Retinal pigment epithelial cell (primary cell): ENCODE measurements around the gene RGS16.

Experiments
- DNase-seq: peaks from one replicate; pipeline ENCODE4 v3.0.0-alpha.2; 2010; ENCODE audit warnings: low read depth
- H3K4me3 ChIP-seq: 2 replicates; pipeline ENCODE4 v1.5.1; 2011; ENCODE audit warnings: mild to moderate bottlenecking, low read length, control low read depth, moderate library complexity
- CTCF ChIP-seq: conservative IDR thresholded peaks from 2 replicates; pipeline ENCODE4 v1.5.1; 2011; ENCODE audit warnings: low read depth, low read length, control low read depth, inconsistent platforms

The RGS16 gene

GRCh38 chr1:182556279-182556678 lies 47.9 kb downstream of the RGS16 start:
- no peak for DNase-seq
- no peak for TF ChIP-seq CTCF
- H3K4me3 ChIP-seq: no peak overlapping the region

GRCh38 chr1:182555493-182555892 lies 48.7 kb downstream of the RGS16 start:
- no peak overlapping the region for H3K4me3 ChIP-seq
- no peak for DNase-seq
- TF ChIP-seq CTCF: no peak

- TF ChIP-seq CTCF: no peak
- no peak overlapping the region for H3K4me3 ChIP-seq
- DNase-seq: no peak
These were observed 51.7 kb downstream of the RGS16 start for GRCh38 chr1:182552527-182552926.

- TF ChIP-seq CTCF: no peak
- H3K4me3 ChIP-seq: no peak overlapping the region
- no peak for DNase-seq
These were observed 54.4 kb downstream of the RGS16 start for GRCh38 chr1:182549811-182550210.

- no peak for DNase-seq
- no peak for TF ChIP-seq CTCF
- H3K4me3 ChIP-seq: no peak overlapping the region
These were observed 54.8 kb downstream of the RGS16 start for GRCh38 chr1:182549346-182549745.
